ENCODE results near the gene OAT.

DNA sequence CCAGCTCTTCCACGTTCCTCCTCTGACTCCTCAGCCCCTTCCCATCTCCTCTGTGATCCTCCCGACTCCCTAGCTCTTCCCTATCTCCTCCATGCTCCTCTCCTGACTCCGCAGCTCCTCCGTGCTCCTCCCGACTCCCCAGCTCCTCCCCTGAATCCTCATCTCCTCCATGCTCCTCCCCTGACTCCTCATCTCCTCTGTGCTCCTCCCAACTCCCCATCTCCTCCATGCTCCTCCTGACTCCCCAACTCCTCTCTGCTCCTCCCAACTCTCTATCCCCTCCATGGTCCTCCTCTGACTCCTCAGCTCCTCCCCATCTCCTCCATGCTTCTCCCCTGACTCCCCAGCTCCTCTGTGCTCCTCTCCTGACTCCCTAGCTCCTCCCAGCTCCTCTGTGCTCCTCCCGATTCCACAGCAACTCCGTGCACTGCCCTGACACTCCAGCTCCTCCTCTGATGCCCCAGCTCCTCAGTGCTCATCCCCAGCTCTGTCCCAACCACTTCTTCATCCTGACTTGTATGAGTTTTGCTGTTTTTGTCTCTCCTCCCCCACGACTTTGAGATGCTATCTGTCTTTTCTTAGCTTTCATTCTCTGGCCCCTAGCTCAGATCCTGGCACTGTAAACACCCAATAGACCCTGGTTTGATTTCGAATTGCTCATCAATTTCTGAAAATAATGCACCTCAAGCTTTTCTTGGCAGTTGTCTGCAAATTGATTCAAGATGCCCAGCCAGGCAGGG lies 38.3 kb downstream of the OAT start:
- TF ChIP-seq CTCF (IDR thresholded peaks at IDR 0.05) (no peak), EP300 (IDR thresholded peaks at IDR 0.05) (no peak)
